Erythroblast (primary cell): ENCODE data around the gene NRAS.

Source experiments
- GATA1 ChIP-seq: IDR thresholded peaks from 2 replicates; pipeline ENCODE4 v1.6.1; 2011; ENCODE audit warnings: low read depth, mild to moderate bottlenecking, control low read depth, low read length, moderate library complexity
- POLR2A ChIP-seq: IDR thresholded peaks from 2 replicates; pipeline ENCODE4 v1.6.1; 2011; ENCODE audit warnings: mild to moderate bottlenecking, low read length

GRCh38 chr1:114671011-114671938, 45.3 kb downstream of the NRAS start:
- TF ChIP-seq POLR2A, result no peak
- no peak for TF ChIP-seq GATA1
